Activated CD8-positive, alpha-beta memory T cell treated with anti-CD3 and anti-CD28 coated beads for 4 hours (primary cell): ENCODE results near the gene WNK2.

Source experiments
- DNase-seq, 2 donors: peaks; one replicate each; pipeline ENCODE4 v3.0.0-alpha.2; 2020; ENCODE audit warnings: low read depth in 2 of 2

Gene WNK2

GRCh38 chr9:93161786-93162562 is 22.0 kb upstream of the WNK2 start:
- no peak for DNase-seq

DNA sequence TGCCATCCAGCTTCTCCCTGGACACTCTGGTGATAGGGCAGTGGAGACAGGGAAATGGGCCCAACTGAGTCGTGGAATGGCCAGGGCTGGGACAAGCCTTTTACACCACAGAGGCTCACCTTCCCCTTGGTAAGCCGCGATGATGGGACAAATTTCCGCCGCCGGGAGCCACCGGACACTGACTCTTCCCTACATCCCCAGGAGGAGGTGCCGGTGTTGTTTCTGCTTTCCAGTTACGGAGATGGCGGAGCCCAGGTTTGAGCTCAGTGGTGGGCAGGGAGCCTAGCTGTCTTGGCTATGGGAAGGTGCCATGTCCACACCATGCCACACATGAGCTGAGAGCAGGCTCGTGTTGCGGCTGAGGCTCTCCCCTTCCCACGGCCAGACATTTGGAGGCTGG is 19.9 kb upstream of the WNK2 start:
- DNase-seq = no peak

DNA sequence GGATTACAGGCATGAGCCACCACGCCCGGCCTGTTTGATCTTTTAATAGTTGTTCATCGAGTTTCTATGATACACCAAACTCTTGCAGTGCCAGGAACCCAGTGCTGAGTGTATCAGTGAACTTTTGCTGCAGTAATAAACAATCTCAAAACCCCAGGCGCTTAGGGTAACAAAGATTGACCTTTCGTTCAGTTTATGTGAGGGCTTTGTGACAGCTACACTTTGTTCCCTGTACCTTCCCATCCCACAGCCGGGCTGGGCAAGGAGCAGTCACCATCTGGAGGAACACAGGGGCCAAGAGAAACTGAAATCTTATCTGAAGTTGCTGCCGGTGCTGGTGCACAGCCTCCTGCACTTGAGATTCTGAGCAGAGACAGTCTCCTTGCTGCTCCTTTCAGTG is 17.2 kb upstream of the WNK2 start:
- no peak for DNase-seq

GRCh38 chr9:93167185-93167584 is 16.8 kb upstream of the WNK2 start:
- no peak for DNase-seq

DNA sequence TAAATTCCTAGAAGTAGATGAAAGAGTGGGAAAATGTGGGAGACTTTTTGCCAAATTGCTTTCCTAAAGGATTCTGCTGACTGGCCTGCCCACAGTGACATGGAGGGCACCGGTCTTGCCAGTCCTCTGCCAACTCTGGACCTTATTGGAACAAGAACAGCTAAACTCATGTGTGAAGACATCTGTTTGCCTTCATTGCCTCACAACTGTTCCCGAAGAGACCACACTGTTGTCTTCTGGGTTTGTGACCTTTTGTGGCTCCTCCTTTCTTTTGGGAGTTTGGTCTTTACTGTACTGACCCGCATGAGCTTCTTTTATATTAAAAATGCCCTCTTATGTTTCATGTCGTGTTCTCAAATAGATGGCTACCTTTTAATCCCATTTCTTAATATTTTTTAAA is 16.1 kb upstream of the WNK2 start:
- no peak for DNase-seq

GRCh38 chr9:93168581-93168980 is 15.4 kb upstream of the WNK2 start:
- DNase-seq = no peak

- no peak for DNase-seq
Measured at GRCh38 chr9:93169444-93169843, 14.5 kb upstream of the WNK2 start.

DNA sequence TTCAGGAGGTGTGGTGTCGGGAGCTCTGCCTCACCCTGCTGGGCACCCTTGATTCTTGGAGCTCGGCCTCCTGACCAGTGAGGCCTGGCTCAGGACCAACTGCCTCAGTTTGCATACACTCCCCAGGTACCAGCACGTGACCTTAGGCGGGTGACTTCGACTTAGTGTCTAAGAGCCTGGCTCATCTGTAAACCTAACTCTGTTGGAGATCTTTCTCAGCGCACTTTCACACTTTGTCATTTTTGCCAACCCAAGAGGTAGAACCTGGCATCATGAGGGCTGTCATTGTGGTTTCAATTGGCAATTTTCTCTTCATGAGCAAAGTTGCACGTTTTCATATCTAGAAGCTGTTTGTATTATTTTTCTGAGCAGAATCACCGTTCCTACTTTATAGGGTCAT is 13.4 kb upstream of the WNK2 start:
- DNase-seq = no peak

- DNase-seq = no peak
Measured at GRCh38 chr9:93171261-93171990, 12.5 kb upstream of the WNK2 start.

- no peak for DNase-seq
Measured at GRCh38 chr9:93172666-93173364, 11.1 kb upstream of the WNK2 start.

DNA sequence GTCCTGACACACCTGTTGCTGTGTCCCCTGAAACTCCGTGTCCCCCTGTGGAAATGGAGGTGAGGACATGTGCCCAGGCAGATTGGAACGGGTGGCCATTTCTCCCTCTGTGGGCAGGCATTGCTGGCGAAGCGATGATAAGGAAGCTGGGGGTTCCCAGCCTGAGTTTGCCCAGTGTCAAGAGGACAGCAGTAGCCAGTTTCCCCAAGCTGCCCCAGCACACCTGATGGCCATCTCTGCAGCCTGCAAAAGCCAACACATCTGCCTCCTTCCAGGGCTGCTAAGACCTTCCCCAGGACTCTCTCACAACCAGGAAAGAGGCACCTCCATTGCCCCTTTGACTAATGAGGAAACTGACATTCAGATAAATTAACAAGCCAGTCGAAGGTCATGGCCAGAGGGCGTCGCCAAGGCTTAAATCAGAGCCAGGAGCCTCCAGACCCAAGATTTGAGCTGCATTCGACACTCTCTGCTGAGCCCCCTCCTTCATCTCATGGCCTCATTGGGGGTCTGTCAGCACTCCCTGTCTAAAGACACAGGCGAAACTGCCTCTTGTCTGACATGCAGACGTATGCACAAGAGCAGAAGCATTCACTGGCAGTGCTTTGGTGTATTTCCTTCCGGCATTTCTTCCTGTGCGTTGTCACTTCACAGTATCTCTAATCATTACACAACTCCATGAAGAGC is 10.4 kb upstream of the WNK2 start:
- DNase-seq = no peak

DNA sequence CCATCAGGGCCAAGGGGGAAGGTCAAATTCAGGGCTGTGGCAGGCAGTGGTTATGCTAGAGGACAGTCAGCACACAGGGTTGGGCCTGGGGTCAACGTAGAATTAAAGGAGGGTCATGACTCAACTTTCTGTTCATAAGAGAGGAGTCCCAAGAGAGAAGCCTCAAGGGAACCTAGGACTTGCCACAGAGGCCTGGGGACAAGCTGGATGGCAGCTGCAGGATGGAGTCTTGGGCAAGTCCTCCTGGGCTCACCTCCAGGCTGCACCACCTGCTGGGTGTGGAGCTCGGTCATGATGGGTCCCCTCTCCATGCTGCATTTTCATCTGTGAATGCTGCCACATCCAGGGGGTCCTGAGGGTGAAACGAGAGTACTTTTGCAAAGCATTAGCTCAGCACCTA is 9.0 kb upstream of the WNK2 start:
- no peak for DNase-seq

DNA sequence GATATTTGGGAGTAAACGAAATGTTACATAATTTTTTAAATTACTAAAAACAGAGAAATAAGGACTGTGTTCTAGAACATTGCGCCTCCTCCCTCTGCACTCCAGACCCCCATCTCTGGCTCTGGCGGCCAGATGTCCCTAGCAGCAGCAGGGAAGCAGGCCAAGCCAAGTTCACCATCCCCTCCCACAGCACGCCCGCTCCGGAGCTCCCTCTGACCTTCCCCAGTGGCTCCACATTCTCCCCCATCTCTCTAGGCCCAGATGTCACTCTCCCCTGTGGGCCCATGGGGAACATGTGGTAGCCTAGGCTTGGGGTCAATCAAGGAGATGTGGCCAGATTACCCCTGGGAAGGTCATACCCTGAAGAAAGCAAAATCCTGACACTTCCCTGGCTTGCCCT is 6.3 kb upstream of the WNK2 start:
- no peak for DNase-seq

GRCh38 chr9:93178851-93179786 is 4.8 kb upstream of the WNK2 start:
- DNase-seq = no peak

- DNase-seq = no peak
Measured at GRCh38 chr9:93180938-93181337, 3.0 kb upstream of the WNK2 start.

- no peak for DNase-seq
Measured at GRCh38 chr9:93181672-93182435, 2.1 kb upstream of the WNK2 start.

DNA sequence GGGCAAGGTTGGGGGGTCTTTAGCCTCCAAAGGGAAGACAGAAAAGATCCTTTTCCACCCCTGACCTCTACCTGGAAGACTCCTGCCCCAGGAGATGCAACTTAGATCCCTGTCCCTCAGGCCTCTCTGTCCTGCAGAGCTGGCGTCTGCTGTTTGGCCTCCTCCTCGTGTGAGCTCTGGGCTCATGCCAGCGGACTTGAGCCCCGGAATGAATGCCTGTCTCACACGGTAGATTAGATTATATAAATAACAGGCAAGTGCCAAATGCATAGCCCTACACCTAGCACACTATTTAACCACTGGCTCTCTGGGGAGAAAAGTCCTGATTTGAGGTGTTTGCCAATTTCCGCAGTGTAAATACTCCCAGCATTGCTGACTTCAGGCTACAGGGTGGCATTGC is 1.4 kb upstream of the WNK2 start:
- no peak for DNase-seq

- no peak for DNase-seq
Measured at GRCh38 chr9:93183131-93183662, 742 bp upstream of the WNK2 start.

- no peak for DNase-seq
Measured at GRCh38 chr9:93184432-93185265, 710 bp downstream of the WNK2 start.
